ELR (cell line): ENCODE measurements around the gene ARL15.
"Not testable (repeated sequence)": the region's sequence is repeated elsewhere in the genome, so short reads cannot be mapped to it uniquely, and the experiment has no call there.

ENCODE experiments used
- DNase-seq: peaks from one replicate; pipeline ENCODE4 v3.0.0-alpha.2; 2015; ENCODE audit warnings: low read depth

The ARL15 gene

GRCh38 chr5:53890490-53890889 lies 419.9 kb downstream of the ARL15 start:
- no peak for DNase-seq

GRCh38 chr5:53884844-53885243 lies 425.5 kb downstream of the ARL15 start:
- DNase-seq: no peak

DNA sequence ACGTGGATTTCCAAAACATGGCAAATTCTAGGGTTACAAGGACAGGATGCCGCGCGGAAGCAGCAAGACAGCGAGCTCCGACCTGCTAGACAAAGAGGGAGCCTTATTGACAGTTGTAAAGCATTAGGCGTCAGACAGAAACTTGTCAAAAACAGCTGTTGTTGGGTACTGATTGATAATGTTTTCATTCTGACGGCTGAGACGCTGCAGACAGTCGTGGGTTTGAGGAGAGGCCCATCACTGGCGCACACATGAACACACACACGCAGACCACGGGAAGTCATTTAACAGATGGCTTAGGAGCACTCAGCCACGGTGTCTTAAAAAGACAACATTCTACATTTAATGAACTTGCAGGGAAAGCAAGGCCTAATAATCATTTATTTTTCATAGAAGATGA lies 426.0 kb downstream of the ARL15 start:
- no peak for DNase-seq

DNA sequence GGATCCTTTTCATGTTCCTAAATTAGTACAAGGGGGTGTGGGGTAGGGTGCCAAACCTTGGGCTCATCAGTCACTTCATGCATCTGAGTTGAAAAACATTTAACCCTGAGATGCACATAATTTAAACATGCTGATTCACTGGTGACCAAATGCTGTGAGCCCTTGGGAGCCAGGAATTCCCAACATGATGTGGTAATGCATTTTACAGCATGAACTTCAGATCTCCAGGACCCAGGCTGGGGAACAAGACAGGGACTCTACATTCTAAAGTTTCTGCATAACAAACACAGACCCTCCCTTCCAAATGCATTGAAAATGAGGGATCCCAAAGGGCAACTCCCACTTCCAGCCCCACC lies 427.7 kb downstream of the ARL15 start:
- no peak for DNase-seq

DNA sequence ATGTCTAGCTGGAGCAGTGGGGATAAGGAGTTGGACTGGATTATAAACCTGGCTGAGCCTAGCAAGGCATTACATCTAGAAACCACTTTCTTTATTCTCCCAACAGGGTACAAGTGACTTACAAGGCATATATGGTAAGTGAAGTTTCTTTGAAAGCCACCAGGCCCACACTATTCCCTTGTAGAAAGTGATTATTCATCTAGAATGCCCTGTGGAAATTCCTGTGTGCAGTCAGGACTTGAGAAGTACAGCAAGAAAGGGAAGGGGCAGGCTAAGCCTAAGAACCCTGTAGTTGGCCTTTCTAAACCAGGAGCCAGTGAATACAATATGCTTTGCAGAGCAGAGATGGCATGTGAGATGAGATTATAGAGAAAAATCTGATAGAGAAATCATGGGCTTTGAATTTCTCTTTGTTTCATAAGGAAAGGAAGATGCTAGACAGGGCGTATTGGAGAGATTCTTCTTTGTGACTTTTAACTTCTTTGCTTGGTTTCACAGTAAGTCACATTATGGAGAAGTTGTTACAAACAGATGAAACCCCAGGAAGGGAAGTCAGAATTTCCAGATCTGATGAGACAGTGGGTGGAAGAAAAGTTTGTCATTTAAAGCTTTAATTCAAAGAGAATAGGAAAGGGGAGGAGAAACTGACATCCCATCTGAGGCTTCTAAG lies 428.2 kb downstream of the ARL15 start:
- DNase-seq: no peak

DNA sequence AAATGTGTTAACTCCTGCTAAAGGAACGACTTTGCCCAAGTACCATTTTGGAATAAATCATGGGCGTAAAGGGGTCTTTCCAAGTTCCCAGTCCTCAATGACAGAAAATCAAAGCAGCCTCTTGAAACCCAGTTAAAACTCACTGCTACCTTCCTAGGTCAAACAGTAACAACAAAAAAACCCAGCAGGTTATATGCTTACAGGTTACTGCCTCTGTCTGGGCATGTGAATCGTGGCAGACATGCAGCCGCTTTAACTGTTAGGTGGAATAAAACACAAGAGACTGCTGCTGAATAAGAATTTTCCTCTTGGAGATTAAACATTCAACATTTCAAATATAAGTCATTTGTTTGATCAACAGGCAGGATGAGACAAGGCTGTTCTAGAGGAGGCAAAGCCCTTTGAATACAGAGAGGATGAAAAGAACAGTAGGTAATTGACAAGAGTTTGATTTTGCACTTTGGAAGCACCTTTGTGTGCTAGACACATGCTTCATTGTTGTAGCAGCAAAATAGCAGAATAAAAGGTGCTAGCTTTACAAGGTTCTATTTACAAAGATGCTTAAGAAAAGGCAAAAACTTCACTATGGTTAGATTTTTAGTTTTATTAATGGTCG lies 430.6 kb downstream of the ARL15 start:
- DNase-seq: no peak

DNA sequence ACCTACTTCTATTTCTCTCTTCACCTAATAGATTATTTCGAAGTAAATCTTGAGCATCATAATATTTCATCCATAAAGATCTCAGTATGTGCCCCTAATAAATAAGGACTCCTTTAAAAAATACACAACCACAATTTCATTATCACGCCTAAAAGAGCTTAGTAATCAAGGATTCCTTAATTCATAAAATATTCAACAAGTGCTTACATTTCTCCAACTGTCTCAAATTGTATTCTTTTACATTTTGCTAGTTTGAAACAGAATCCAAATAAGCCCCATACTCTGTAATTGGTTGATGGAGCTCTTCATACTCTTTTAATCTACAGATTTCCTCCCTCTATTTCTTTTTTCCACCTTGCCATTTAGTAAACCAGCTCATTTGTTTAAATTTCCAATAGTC lies 432.4 kb downstream of the ARL15 start:
- DNase-seq: no peak

DNA sequence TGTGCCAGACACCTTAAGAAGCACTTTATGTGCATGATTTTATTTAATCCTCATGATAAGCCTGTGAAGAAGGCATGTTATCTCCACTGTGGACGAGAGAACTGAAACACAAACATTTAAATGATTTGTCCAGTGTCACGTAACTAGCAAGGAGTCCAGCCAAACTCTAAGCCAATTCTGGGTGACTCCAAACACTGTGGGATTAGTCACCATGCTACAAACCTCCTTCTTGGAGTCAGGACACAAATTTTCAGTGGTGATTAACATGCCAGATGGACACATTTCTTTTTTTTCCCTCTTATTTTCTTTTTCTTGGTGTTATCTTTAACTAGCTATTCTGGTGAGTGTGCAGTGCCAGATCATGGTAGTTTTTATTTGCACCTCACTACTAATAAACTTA lies 433.1 kb downstream of the ARL15 start:
- peak; percentile 72 for DNase-seq

GRCh38 chr5:53874409-53874808 lies 436.0 kb downstream of the ARL15 start:
- peak; percentile 44 for DNase-seq

DNA sequence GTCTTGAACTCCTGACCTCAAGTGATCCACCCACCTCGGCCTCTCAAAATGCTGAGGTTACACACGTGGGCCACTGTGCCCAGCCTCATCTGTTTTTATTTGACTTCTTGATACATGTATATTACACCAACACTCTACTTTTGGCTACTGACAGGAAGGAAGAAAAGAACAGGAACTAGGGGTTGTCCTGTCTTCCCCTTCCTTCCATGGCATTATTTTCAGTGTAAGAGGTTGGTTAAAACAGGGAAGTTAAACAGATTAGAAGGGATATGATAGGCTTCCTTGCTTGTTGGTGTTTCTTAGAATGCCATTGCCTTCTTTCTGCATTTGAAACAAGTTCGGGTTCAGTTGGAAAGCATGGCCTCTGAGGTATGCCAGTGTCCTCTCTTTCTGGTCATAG lies 437.1 kb downstream of the ARL15 start:
- no peak for DNase-seq

GRCh38 chr5:53871775-53872174 lies 438.6 kb downstream of the ARL15 start:
- DNase-seq: no peak

- DNase-seq: peak; percentile 21
Measured at GRCh38 chr5:53871050-53871449, 439.3 kb downstream of the ARL15 start.

- no peak for DNase-seq
Measured at GRCh38 chr5:53858700-53859456, 451.5 kb downstream of the ARL15 start.

GRCh38 chr5:53856506-53856905 lies 453.9 kb downstream of the ARL15 start:
- DNase-seq: no peak

DNA sequence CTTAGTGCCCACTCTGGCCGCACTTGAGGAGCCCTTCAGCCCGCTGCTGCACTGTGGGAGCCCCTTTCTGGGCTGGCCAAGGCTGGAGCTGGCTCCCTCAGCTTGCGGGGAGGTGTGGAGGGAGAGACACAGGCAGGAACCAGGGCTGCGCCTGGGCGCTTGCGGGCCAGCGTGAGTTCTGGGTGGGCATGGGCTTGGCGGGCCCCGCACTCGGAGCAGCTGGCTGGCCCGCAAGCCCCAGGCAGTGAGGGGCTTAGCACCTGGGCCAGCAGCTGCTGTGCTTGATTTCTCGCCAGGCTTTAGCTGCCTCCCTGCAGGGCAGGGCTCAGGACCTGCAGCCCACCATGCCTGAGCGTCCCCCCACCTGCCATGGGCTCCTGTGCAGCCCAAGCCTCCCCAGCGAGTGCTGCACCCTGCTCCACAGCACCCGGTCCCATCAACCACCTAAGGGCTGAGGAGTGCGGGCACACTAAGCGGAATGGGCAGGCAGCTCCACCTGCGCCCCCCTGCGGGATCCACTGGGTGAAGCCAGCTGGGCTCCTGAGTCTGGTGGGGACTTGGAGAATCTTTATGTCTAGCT lies 473.4 kb downstream of the ARL15 start:
- not testable (repeated sequence) for DNase-seq

- no peak for DNase-seq
Measured at GRCh38 chr5:53834500-53834899, 475.9 kb downstream of the ARL15 start.
